ENCODE measurements around the gene ITGB1BP1. TPM values are rescaled to one million over a fixed set of nuclear protein-coding genes. Genes with fewer than 3 reads are reported as not detected.

Gene ITGB1BP1
- total RNA-seq, 1 experiment from 2014 or later = 153 TPM

- no peaks in the 10 kb centered on the region for H3K9me3 ChIP-seq (ENCODE audit: control insufficient read depth, insufficient read depth, low read depth, low read length)
- peaks cover 19% of the 10 kb centered on the region for H3K36me3 ChIP-seq (ENCODE audit: control insufficient read depth, insufficient read depth, low read length)
- no peak for ATAC-seq
- H3K4me1 ChIP-seq (ENCODE audit: control insufficient read depth, insufficient read depth, low read length) = no peaks in the 10 kb centered on the region; the same call in 1 of the 2 replicates
- CTCF ChIA-PET = no interaction called here
- no peak for TF ChIP-seq SIN3A (IDR thresholded peaks at IDR 0.05; ENCODE audit: borderline replicate concordance, insufficient read depth, low read depth, low read length)
- no peak for TF ChIP-seq POLR2AphosphoS5 (IDR thresholded peaks at IDR 0.05; ENCODE audit: low read depth, low read length)
- no peak for TF ChIP-seq CTCF (IDR thresholded peaks at IDR 0.05)
- TF ChIP-seq REST (IDR thresholded peaks at IDR 0.05; ENCODE audit: insufficient read depth in 1 of 2, low read depth in 2 of 2, low read length in 1 of 2) = no peak
- no peak for TF ChIP-seq TCF7L2 (IDR thresholded peaks at IDR 0.05; ENCODE audit: low read depth, low read length)
- no peak overlapping the region for H3K27ac ChIP-seq (ENCODE audit: low read length)
- intact Hi-C loops (cut with micrococcal nuclease; ENCODE audit: unreplicated experiment) (no loop called here), in situ Hi-C loops (cut with HindIII; ENCODE audit: low pct_unique_long_range_greater_than_20kb, low sequenced_read_pairs) (no loop called here)
- no TSS peak for BruUV-seq (replicated peaks)
- no peaks in the 10 kb centered on the region for H3K27me3 ChIP-seq (ENCODE audit: control insufficient read depth, insufficient read depth, low read length)
- POLR2A ChIA-PET = no interaction called here
- no peak overlapping the region for H3K4me3 ChIP-seq (ENCODE audit: low read depth in 2 of 2, low read length in 2 of 2)
- no peak for DNase-seq (ENCODE audit: low read depth, low spot score)
These were observed 32.3 kb downstream of the ITGB1BP1 start for GRCh38 chr2:9390991-9391390.

GRCh38 chr2:9390151-9390850, 33.0 kb downstream of the ITGB1BP1 start:
- intact Hi-C loops (cut with micrococcal nuclease; ENCODE audit: unreplicated experiment) = no loop called here
- DNase-seq (ENCODE audit: low read depth, low spot score) = no peak
- Histone ChIP-seq H3K36me3 (ENCODE audit: control insufficient read depth, insufficient read depth, low read length) (peaks cover 20% of the 10 kb centered on the region), H3K4me1 (ENCODE audit: control insufficient read depth, insufficient read depth, low read length) (no peaks in the 10 kb centered on the region; the same call in 1 of the 2 replicates), H3K27ac (ENCODE audit: low read length) (no peak overlapping the region), H3K4me3 (ENCODE audit: low read depth in 2 of 2, low read length in 2 of 2) (no peak overlapping the region), H3K9me3 (ENCODE audit: control insufficient read depth, insufficient read depth, low read depth, low read length) (no peaks in the 10 kb centered on the region), H3K27me3 (ENCODE audit: control insufficient read depth, insufficient read depth, low read length) (no peaks in the 10 kb centered on the region)
- TF ChIP-seq CTCF (IDR thresholded peaks at IDR 0.05) (no peak), TCF7L2 (IDR thresholded peaks at IDR 0.05; ENCODE audit: low read depth, low read length) (no peak), POLR2AphosphoS5 (IDR thresholded peaks at IDR 0.05; ENCODE audit: low read depth, low read length) (no peak), SIN3A (IDR thresholded peaks at IDR 0.05; ENCODE audit: borderline replicate concordance, insufficient read depth, low read depth, low read length) (no peak), REST (IDR thresholded peaks at IDR 0.05; ENCODE audit: insufficient read depth in 1 of 2, low read depth in 2 of 2, low read length in 1 of 2) (no peak)
- in situ Hi-C loops (cut with HindIII; ENCODE audit: low pct_unique_long_range_greater_than_20kb, low sequenced_read_pairs) = no loop called here
- CTCF ChIA-PET = no interaction called here
- no TSS peak for BruUV-seq (replicated peaks)
- no peak for ATAC-seq
- POLR2A ChIA-PET = no interaction called here

All from Panc1 (cell line).